AML-193 (cell line): Measurements from ENCODE around the gene TTLL8.

Experiments used
- DNase-seq, 2 experiments: peaks; one replicate each; lab custom pipeline; 2025; lab: John Stamatoyannopoulos, UW

TTLL8 gene

DNA sequence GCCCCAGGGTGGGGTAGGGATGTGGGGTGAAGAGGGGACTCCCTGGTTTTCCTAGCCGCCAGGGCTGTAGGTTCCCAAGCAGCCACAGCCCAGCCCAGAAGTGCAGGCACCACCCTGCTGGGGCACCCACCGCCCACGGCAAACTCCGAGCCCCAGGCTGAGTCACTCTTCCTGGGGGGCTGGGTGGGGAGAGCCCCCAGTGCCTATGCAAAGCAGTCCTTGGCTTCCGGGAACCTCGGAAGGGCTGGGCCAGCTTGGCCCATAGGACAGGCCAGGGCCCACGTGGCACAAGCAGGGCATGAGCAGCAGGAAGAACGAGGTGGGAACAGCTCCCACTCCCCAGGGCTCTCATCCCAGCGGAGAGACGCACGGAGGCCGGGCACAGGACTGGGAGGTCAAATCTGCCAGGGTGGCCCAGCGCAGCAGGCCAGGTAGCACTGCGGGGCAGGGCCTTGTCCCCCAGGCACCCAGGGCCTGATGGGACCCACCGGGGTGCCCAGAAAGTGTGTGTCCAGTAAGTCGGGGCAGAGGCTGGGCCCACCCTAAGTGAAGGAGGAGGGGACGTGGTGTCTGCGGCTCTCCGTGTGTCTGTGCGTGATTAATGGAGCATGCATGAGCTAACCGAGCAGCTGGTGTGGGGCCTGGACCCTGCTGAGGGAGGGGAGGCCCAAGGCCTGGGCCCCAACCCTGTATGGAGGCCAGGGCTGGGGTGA lies 41.0 kb downstream of the TTLL8 start:
- DNase-seq: no peak

DNA sequence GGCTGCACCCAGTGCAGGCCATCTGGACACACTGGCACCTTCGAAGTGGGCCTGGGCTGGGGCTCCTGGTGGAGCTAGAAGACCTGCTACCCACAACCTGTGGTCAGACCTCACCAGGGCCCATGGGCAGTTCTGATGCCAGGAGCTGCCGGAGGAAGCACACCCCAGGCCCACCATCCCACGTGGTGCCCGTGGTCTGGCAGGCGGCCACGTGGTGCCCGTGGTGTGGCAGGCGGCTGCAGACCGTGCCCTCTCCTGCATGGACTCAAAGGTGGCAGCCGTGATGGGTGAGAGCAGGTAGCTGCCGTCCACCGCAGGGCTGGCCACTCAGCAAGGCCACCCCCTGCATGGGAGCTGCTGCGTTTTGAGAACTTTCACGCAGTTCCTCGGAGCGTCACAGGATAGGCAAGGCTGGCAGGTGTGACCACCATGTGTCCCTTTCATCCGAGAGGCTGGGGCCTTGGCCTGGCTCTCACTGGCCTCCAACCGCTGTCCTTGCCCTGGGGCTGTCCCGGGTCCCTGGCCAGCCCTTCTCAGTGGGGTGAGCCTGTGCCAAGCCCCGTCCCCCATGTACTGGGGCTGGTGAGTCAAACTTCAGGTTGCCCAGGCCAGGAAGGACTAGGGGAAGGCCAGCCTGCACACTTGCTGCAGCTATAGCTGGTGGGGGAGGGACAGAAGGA lies 41.6 kb downstream of the TTLL8 start:
- no peak for DNase-seq

DNA sequence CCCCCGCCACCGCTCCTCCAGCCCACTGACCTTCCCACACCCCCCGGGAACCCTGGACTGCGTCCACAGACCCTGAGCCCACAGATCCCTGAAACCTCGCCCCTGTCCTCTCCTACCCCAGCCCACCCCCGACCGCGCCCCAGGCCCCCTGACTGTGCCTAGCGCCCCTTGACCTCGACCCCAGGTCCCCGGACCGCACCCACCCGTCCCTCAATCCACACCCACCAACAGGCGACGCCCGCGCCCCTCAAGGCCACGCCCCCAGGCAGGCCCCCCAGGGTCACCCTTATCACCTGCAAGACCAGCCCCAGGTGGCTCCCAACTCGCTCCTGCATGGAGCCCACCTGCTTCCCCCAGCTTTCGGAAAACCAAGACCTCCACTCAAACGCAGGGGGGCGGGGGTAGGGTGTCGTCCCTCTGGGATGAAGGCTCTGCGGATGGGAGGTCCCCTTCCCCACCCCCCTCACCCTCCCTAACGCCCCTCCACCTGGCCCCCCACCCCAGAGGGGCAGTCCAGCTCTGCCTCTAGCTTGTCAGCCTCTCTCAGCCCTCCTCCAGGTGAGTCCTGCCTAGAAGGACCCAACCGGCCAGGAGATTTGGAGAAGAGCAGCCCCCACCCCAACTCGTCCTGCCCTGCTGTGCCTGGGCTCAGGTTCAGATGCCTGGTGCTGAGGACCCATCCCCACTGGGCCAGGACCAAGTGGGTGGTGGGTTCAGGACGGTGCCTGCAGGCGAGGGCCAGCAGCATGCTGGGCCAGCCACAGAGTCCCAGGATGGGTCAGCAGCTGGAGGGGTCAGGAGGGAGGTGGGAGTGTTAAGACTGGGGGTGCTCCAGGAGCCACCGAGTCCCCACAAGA lies 42.4 kb downstream of the TTLL8 start:
- DNase-seq: no peak

DNA sequence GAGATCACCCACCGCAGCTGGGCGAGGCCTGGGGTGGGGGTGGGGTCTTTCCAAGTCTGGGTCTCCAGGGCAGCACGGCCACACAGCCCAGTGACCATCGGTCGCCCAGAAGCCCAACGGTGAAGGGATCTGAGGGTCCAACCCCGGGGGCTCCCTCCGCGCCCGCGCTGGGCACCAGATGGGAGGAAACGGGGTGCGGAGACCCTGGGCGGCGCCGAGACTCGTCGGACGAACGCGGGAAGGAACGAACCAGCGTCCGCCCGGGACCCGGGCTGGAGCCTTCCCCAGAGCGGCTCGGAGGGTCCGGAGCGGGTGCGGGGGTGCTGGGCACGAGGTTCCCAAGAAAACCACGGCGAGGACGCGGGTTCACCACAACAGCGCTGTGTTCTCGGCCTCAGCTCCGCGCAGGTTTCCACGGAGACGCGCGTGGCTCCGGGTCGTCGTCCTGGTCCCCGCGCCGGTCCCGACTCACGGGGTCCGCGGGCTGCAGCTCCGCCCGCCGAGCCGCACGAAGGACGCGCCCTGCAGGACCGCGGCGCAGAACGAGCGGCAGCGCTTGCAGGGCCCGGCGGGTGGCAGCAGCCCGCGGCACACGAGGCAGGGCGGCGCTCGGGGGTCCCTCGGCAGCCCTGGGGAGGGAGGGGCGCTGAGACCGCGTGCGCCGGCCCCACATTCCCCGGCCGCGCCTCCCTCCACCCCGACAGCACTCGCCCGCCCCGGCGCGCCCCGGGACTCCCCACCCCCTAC lies 43.3 kb downstream of the TTLL8 start:
- DNase-seq: no peak

DNA sequence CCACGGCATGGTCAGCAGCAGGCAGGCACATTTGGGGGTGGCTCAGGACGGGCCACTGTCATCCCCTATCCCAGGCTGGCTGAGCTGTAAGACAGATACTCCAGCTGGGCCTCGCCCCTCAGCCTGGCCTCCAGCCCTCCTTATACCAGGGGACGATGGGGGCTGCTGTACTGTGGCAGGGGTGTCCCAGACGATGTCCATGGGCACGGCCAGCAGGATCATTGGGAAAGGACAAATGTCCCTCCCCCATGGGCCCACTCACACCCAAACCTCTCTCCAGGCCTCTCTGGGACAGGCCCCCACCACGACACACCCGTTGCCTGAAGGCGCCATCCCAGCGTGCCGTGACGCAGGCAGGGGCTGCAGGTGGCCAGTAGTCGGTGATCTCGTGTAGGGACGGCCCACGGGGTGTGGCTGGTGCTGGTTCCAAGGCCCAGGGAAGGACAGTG lies 44.0 kb downstream of the TTLL8 start:
- no peak for DNase-seq

DNA sequence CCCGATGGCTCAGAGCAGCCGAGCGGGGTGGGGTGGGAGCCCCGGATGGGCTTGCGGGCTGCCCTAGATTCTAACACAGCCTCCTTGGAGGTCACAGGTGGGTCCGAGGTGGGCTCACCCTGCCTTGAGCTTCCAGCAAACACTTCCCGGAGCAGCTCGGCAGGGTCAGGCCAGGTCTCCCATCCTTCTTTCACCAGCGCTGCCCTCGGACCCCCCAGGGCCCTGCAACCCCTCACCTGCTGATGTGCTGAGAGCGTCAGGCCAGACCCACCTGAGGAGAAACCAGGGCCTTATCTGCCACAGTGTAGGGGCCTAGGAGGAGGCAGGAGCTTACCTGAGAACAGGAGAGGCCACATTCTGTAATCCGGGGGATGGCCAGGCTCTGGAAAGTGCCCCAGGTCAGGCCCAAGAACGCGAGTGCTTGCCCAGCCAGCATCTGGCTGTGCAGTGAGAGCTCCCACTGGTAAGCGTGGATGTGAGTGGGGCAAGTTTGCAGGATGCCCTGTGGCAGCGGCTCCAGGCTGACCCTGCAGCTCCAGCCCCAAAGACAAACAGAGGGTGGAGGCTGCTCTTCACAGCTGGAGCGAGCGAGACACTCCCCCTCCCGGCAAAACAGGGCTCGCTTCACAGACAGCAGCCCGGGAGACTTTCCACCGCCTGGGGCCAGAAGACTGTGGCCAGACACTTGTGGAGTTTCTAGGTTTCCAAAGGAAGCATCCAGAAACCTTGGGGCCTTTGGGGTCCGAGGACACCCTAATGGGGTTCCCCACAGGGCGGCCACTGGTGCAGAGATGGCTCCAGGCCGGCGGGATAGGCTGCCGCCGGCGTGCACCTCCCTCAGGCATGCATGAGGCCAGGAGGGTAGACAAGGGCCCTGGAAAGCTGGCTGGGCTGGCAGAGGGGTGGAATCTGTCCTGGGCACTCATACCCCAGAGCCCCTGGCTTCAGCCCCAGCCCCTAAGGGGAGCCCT lies 45.6 kb downstream of the TTLL8 start, which contains the start of gene IL17REL:
Gene IL17REL, minus strand, starts transcription at position 555 of the 971 bp plus-strand sequence. Its CDS starts 119 bp downstream, at position 436.
- no peak for DNase-seq

DNA sequence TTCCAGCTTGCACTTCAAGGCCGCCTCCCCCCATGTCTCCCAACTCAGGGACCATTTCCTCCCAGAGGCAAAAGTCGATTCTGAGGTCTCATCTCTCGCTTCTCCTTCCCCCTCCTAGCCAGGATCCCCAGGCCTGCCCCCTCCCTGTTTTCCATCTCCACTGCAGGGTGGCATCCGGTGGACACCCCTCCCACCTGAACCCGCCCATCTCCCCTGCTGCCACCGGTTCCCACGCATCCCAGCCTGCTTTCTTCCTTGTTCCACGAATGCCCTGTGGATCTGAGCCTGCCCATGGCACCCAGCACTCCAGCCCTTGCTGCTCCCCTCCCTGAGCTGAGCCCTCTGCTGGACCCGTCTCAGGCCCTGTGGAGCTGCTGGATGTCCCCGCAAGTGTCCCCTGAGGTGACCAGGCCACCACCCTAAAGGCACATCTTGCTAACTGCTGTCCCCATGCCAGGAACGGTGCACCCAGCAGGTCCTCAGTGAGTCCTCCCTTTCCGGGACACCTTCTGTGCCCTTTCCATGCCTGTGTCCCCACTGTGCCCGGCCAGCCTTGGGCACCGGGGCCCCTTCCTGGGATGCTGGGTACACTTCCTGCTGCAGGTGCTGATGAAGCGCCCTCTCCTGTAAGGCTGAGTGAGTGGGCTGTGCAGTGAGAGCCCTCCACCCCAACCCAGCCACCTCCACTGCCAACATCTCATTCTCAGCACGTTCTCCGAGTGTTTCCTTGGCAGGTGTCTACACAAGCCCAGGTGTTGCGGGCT lies 46.5 kb downstream of the TTLL8 start:
- no peak for DNase-seq

DNA sequence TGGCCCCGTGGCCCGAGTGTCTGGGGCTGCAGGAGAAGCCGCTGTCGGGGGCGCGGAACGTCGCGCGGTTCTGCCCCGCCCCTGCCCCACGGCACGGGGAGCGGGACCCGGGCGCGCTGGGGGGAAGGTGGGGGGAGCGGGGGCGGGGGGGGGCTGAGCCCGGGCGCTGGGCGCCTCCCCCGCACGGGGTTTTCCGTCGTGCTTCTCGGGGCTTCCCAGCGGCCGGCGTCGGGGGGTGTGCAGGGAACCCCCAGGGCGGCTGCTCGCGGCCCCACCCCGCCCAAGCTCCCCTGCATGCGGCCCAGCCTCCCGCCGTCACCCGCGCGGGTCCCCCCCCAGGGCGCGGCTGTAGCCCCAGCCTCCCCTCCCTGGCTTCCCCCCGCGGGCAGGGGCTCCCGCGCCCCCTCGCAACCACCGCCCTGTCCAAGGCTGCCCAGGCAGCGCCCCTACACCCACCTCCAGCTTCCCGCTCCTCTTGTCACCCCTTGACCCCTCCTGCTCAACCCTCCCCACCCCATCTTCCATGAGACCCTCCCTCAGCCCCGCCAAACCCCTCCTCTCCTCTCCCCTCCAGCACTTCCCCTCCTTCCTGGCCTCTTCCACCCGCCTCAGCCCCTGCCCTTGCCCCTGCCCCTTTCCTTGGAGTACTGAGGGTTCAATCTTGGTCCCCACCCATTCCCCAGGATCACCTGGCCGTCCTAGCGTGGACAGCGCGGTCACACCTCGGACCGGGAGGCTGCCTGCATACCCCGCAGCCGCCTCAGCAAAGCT lies 47.2 kb downstream of the TTLL8 start:
- no peak for DNase-seq

DNA sequence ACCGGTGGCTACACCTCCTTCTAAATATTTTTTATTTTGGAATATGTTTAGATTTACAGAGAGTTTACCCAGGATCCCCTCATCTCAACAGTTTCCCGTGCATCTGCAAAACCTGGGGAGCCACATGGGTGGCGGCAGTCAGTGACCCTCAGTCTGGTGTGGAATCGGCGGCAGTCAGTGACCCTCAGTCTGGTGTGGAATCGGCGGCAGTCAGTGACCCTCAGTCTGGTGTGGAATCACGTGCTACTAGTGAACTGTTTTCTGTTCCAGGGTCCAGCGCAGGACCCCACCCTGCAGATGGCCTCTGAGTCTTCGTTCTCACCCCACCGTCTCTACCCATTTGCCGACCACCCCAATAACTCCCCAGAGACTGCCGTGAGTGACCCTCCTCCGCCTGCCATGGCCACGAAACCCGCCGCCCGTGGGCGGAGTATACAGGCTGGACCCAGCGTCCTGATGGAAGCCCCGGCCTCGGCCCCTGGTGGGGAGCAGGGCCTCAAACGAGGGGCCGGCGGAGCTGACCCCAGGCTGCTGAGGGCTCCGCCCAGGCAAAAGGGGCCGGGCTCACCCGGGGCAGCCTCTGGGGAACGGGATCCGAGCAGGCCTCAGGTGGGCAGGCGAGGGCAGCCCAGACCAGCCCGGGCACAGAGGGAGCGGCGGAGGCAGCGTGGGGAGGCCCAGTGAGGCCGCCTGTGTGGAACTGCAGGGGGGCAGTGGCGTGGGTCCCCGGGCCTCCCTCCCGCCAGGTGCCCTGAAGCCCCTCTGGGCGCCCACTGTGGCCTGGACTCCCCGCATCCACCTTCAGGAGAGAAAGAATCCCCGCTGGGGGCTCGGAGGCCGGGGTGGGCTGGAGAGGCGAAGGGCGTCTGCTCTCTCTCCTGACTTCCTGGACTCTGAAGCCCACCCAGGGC lies 48.1 kb downstream of the TTLL8 start:
- no peak for DNase-seq

DNA sequence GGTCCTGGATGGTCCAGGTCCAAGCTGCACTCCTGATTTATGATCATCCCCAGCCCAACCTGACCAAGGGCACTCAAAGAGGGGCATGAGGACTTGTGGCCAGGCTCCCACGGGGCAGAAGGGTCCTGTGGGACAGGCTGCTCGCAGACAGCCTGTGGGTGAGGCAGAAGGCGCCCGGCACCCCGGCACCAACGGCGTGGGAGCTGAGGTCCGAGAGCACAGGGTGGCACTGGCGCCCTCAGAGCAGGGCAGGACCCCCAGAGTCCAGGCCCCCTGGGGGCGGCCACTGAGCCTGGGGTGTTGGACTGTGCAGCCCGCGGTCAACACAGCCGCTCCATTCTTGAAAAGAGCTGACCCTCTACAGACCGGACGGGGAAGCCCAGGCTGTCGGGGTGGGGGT lies 48.8 kb downstream of the TTLL8 start:
- DNase-seq: no peak

DNA sequence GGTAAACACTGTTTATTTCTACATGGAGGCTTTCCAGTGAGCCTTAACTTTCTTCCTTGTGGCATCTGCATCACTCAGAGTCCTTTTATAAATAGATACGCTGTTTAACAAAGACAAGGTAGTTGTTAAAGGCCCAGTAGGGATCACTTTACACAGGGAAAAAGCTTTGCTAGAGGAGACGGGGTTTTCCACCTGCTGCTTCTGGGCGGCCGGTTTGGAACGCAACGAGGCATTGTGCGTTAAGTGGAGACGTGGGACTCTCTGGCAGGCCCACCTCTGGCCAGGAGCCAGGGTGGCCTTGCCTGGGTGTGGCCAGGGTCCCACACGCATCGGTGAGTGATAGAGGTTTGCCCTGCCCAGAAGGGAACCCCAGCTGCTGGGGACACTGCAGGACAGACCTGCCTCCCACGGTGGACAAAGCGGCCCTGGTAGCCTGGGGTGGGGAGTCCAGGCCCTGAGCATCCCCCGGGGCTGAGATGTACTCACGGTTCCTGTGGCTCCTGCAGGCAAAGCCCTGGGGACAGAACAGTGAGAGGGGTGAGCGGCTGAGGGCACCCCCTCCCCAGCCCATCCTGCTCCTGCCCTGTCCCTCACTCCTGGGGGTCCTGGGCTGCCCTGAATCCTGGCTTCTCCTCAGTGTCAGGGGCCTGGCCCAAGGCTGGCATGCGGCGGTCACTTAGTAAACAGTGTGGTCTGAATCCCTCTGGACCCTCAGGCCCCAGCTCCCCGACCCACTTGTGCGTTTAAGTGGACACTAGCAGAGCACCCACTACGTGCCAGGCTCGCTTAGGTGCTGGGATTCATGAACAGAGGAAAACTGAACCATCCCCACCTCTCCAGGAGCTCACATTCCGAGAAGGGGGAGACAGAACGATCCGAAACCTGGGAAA lies 49.7 kb downstream of the TTLL8 start:
- DNase-seq: no peak

DNA sequence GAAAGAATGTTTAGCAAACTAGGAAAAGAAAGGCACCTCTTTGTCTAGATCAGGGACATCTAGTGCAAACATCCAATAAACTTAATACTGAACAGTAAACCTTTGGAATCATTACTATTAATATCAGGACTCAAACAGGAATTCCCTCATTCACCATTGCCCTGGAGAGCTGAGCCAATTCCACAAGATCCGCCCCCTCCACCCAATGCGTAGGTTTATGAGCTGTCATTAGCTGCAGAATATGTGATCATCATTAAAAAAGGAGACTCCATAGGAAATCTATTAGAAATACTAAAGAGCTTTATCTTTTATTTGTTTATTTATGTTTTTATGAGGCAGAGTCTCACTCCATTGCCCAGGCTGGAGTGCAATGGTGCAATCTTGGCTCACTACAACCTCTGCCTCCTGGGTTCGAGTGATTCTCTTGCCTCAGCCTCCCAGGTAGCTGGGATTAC lies 51.0 kb downstream of the TTLL8 start:
- no peak for DNase-seq

DNA sequence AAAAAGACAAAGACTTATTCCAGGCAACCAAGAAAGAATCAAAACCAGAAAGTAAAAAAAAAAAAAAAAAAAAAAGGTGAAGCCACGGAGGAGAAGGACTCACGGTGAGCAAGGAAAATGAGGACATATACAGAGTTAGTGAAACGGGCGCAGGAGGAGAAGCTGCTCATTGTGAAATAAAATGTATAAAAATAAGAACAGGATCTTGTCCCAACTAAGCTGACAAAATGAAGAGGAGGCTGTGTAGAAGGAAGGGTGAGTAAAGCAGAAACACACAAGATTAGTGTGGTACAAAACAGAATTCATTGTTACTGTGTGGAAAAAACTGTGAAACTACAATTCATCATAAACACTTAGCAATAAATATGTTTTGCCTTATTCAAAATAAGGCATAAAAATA lies 53.2 kb downstream of the TTLL8 start:
- no peak for DNase-seq

DNA sequence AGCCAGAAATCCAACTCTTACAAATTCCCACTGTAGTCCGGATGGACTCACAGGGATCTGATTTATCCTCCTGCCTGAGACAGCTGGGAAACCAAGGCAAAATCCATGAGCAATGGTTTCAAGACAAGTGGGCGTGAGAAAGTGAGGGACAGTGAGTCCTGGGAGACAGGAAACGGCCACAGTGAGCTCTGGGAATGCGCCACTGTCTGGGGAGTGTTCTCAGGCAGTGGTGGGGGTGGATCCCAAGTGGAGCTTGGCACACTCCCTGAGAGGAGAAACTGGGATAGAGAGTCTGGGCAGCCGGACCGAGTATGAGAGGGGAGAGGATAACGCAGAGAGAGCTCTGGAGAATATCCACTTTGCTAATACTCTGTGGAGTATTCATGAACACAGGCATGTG lies 55.3 kb downstream of the TTLL8 start:
- DNase-seq: no peak

DNA sequence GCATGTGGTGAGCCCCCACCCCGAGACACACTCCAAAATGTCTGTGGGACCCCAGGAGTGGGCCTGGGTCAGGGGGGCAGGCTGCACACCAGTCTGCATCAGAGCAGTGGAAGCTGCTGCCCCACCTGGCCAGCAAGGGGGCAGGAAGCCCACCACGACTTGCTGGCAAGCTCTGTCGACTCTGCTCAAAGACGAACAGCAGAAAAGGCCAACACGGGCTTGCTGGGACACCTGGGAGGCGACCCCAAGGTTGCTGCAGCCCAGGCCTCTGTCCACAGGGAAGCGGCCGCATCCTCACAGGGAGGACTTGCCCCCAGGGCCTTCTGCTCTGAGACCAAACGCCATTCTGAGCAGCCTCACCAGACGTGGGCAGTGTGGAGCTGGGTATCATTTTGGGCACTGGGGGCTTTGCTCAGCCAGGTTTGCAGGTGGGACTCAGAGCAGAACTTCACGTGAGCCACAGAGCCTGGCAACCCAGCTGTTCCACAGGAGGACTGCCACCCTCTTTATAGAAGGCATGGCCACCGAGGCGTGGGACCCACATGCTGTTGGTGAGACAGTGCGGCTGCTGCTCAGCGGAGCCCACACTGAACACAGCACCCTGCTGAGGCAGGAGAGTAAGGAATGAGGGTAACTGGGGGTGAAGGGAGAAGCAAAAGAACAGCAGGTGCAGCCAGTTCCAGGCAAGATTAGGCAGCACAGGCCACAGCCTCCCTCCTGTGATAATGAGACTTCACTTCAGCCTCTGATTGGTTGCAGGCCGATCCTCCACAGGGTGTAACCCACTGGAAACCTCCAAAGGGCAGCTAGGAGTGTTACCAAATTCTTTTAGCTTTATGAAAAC lies 56.5 kb downstream of the TTLL8 start:
- DNase-seq: no peak
